CD4-positive, CD25-positive, alpha-beta regulatory T cell (primary cell): ENCODE data around the gene NSRP1. TPM values are rescaled to one million over a fixed set of nuclear protein-coding genes. Genes with fewer than 3 reads are reported as not detected.

Experiments
- polyA plus RNA-seq, 4 donors: library from polyadenylated mRNA; unstranded; fragments of 300-500 nt; fragmentation: Illumina TruSeq; gene quantifications; one replicate each; pipeline ENCODE4 v1.2.3, GENCODE V29; 2021
- total RNA-seq: library from RNA; stranded (reverse); gene quantifications from one replicate; pipeline ENCODE4 v1.2.3, GENCODE V29; 2022

The NSRP1 gene
- total and polyA plus RNA-seq, 5 donors from 2014 or later: 16.3 to 31.8 (median 26.4) TPM

Other genes starting within 250 kb of the NSRP1 start
- 90.4 TPM for gene SSH2, start 186.6 kb upstream of the NSRP1 start, total RNA-seq
- 10 to 100 TPM; 27.2 to 39.0 (median 37.3) TPM for gene SSH2, start 186.6 kb upstream of the NSRP1 start, polyA plus RNA-seq
- 2.1 TPM for gene EFCAB5, start 175.2 kb upstream of the NSRP1 start, total RNA-seq
- 1 to 10 TPM in 1 of 4 donors, under 1 TPM in 3; 0.21 to 1.1 (median 0.33) TPM for gene EFCAB5, start 175.2 kb upstream of the NSRP1 start, polyA plus RNA-seq
- gene SLC6A4, start 118.9 kb downstream of the NSRP1 start, total RNA-seq: 0.25 TPM
- gene SLC6A4, start 118.9 kb downstream of the NSRP1 start, polyA plus RNA-seq: under 1 TPM in 1 of 4 donors, not detected in 3; 0.24 TPM
- gene BLMH, start 175.1 kb downstream of the NSRP1 start, total RNA-seq: 30.0 TPM
- 10 to 100 TPM; 16.7 to 21.5 (median 18.9) TPM for gene BLMH, start 175.1 kb downstream of the NSRP1 start, polyA plus RNA-seq
- gene TMIGD1, start 217.2 kb downstream of the NSRP1 start, total RNA-seq: not detected
- gene TMIGD1, start 217.2 kb downstream of the NSRP1 start, polyA plus RNA-seq: not detected